Mucosa of descending colon (tissue), 3 donors: ENCODE data around the gene SAXO2. TPM values are rescaled to one million over a fixed set of nuclear protein-coding genes. Genes with fewer than 3 reads are reported as not detected.
"Not testable (repeated sequence)": the region's sequence is repeated elsewhere in the genome, so short reads cannot be mapped to it uniquely, and the experiment has no call there.

ENCODE experiments used
- ATAC-seq: fragments of 200-7000 bp; cut with Tn5 transposase; one replicate; pipeline ENCODE4 v1.9.1; 2020; ENCODE audit warnings: mild to moderate bottlenecking, moderate library complexity
- DNase-seq, 3 donors: peaks; one replicate each; pipeline ENCODE4 v3.0.0-alpha.2; 2020
- H3K36me3 ChIP-seq: fragments of 200-600 bp; one replicate; pipeline ENCODE4 v1.8.0; 2021; ENCODE audit warnings: low read depth, mild to moderate bottlenecking
- H3K4me1 ChIP-seq: fragments of 200-600 bp; one replicate; pipeline ENCODE4 v1.8.0; 2021; ENCODE audit warnings: low read depth, mild to moderate bottlenecking
- H3K4me3 ChIP-seq: fragments of 200-600 bp; one replicate; pipeline ENCODE4 v1.8.0; 2021; ENCODE audit warnings: mild to moderate bottlenecking
- H3K9me3 ChIP-seq: fragments of 200-600 bp; one replicate; pipeline ENCODE4 v1.8.0; 2021; ENCODE audit warnings: mild to moderate bottlenecking
- CTCF ChIP-seq: fragments of 200-600 bp; IDR thresholded peaks from one replicate; pipeline ENCODE4 v1.8.0; 2022; ENCODE audit warnings: antibody characterized with exemption, mild to moderate bottlenecking
- intact Hi-C, 2 donors: fragments of 100-400 bp; cut with DNase I in 1 of 2; cut with micrococcal nuclease in 1 of 2; formaldehyde crosslinking; loops; one replicate each; pipeline versions ENCODE4 v1.11.0 to v1.11.1; 2022; cut with DNase I, micrococcal nuclease
- total RNA-seq, 3 donors: library from RNA; stranded (reverse); fragmentation: NEBNext Ultra II Directional in 2 of 3; extraction: Animal tissue kit (Norgen Biotek cat#: 25700) in 2 of 3; gene quantifications; one replicate each; pipeline versions ENCODE4 v1.2.1 to v1.2.4, GENCODE V29; 2021 to 2023
- donor health status: DM: no; HTN: no; CAD: no; lungs with moderate emphysema.
- donor health status: DM: no; HTN: no; CAD: no.
- donor health status: DM: no; HTN: yes; CAD: no.

SAXO2 gene
- total RNA-seq, 3 donors from 2014 or later, result 0.58 to 2.3 (median 1.3) TPM

GRCh38 chr15:82314769-82315518 lies 52.3 kb downstream of the SAXO2 start:
- intact Hi-C loops, result no loop called here
- Histone ChIP-seq H3K4me3 (no peak overlapping the region), H3K4me1 (no peaks in the 10 kb centered on the region), H3K36me3 (no peaks in the 10 kb centered on the region), H3K9me3 (no peaks in the 10 kb centered on the region)
- no peak for DNase-seq
- no peak for ATAC-seq
- no peak for TF ChIP-seq CTCF

GRCh38 chr15:82315519-82316246 lies 53.1 kb downstream of the SAXO2 start:
- H3K4me3 ChIP-seq, result no peak overlapping the region
- no peaks in the 10 kb centered on the region for H3K36me3 ChIP-seq
- TF ChIP-seq CTCF, result no peak
- H3K4me1 ChIP-seq, result no peaks in the 10 kb centered on the region
- intact Hi-C loops, result no loop called here
- no peak for DNase-seq
- no peak for ATAC-seq
- no peaks in the 10 kb centered on the region for H3K9me3 ChIP-seq

GRCh38 chr15:82316247-82317090 lies 53.9 kb downstream of the SAXO2 start:
- intact Hi-C loops, H3K4me1 ChIP-seq, DNase-seq: not testable (repeated sequence)

GRCh38 chr15:82317091-82317489 lies 54.5 kb downstream of the SAXO2 start:
- Histone ChIP-seq H3K9me3 (no peaks in the 10 kb centered on the region), H3K36me3 (no peaks in the 10 kb centered on the region), H3K4me1 (no peaks in the 10 kb centered on the region), H3K4me3 (no peak overlapping the region)
- no peak for ATAC-seq
- no peak for DNase-seq
- intact Hi-C loops, result no loop called here
- no peak for TF ChIP-seq CTCF

More at GRCh38 chr15:82316247-82317090, 53.9 kb downstream of the SAXO2 start:
- not testable (repeated sequence) for H3K36me3 ChIP-seq, ATAC-seq, H3K4me3 ChIP-seq, H3K9me3 ChIP-seq

GRCh38 chr15:82317516-82317915 lies 54.9 kb downstream of the SAXO2 start:
- intact Hi-C loops, H3K36me3 ChIP-seq, ATAC-seq, H3K4me3 ChIP-seq, H3K9me3 ChIP-seq, DNase-seq, H3K4me1 ChIP-seq: not testable (repeated sequence)

- H3K36me3 ChIP-seq, intact Hi-C loops, H3K4me3 ChIP-seq, H3K4me1 ChIP-seq, H3K9me3 ChIP-seq: not testable (repeated sequence)
- DNase-seq, result peak in 1 of 3 donors; percentile 42
- peak; percentile 13 for ATAC-seq
These were observed 55.7 kb downstream of the SAXO2 start for GRCh38 chr15:82318281-82318680.

GRCh38 chr15:82319522-82320278 lies 57.1 kb downstream of the SAXO2 start:
- peak in 1 of 3 donors; percentile 39 for DNase-seq
- intact Hi-C loops, ATAC-seq, H3K4me1 ChIP-seq, H3K9me3 ChIP-seq, H3K4me3 ChIP-seq, H3K36me3 ChIP-seq: not testable (repeated sequence)

GRCh38 chr15:82320861-82321260 lies 58.2 kb downstream of the SAXO2 start:
- ATAC-seq, intact Hi-C loops, H3K4me1 ChIP-seq, H3K9me3 ChIP-seq, H3K4me3 ChIP-seq, DNase-seq, H3K36me3 ChIP-seq: not testable (repeated sequence)

- intact Hi-C loops, ATAC-seq, H3K4me1 ChIP-seq, DNase-seq, H3K9me3 ChIP-seq, H3K4me3 ChIP-seq, H3K36me3 ChIP-seq: not testable (repeated sequence)
These were observed 59.9 kb downstream of the SAXO2 start for GRCh38 chr15:82322488-82322887.

- intact Hi-C loops, H3K4me3 ChIP-seq, H3K4me1 ChIP-seq, DNase-seq, H3K36me3 ChIP-seq, ATAC-seq, H3K9me3 ChIP-seq: not testable (repeated sequence)
These were observed 62.2 kb downstream of the SAXO2 start for GRCh38 chr15:82324831-82325230.
